ENCODE measurements around the gene RNF6. TPM values are rescaled to one million over a fixed set of nuclear protein-coding genes. Genes with fewer than 3 reads are reported as not detected.
"Not testable (repeated sequence)": the region's sequence is repeated elsewhere in the genome, so short reads cannot be mapped to it uniquely, and the experiment has no call there.

Gene RNF6
- total RNA-seq, result 10 to 100 TPM; 36.6 to 40.6 TPM
- long read RNA-seq, transcript RNF6-201 (5 exons, 3,282 nt), result major isoform, 36 of 66 reads
- long read RNA-seq, transcript RNF6-203 (5 exons, 3,706 nt), result minor isoform, 17 of 66 reads
- long read RNA-seq, partial matches to known transcripts, result 3 of 66 reads
- long read RNA-seq, other reads (novel, unspliced or antisense), result 10 of 66 reads

- ATAC-seq, result peak; percentile 96
- intact Hi-C loops (cut with DNase I, micrococcal nuclease), result no loop called here
- peak; percentile 92 to 96 for DNase-seq
Measured at GRCh38 chr13:26221721-26222519, at the start of gene RNF6. Gene RNF6 (minus strand): TSS chr13:26222314. CDS start chr13:26219649, 2,665 bp downstream.

- intact Hi-C loops (cut with DNase I, micrococcal nuclease), result no loop called here
- ATAC-seq (no peak), DNase-seq (no peak)
Measured at GRCh38 chr13:26270707-26271106, 48.6 kb upstream of the RNF6 start.

GRCh38 chr13:26266311-26266710, 44.2 kb upstream of the RNF6 start:
- DNase-seq, result no peak
- ATAC-seq, result no peak
- intact Hi-C loops (cut with DNase I, micrococcal nuclease), result loop anchor here in 1 of 2 donors (10.0 kb wide), 1 partner anchor 228 kb away; no protein-coding TSS in a partner anchor

- intact Hi-C loops (cut with DNase I, micrococcal nuclease), result loop anchor here in 1 of 2 donors (10.0 kb wide), 1 partner anchor 233 kb away; no protein-coding TSS in a partner anchor
- ATAC-seq (no peak), DNase-seq (no peak)
Measured at GRCh38 chr13:26262156-26262555, 40.0 kb upstream of the RNF6 start.

GRCh38 chr13:26259634-26260033, 37.5 kb upstream of the RNF6 start:
- ATAC-seq (no peak), DNase-seq (no peak)
- intact Hi-C loops (cut with DNase I, micrococcal nuclease), result loop anchor here in 1 of 2 donors (10.0 kb wide), 1 partner anchor 235 kb away; no protein-coding TSS in a partner anchor

- ATAC-seq (no peak), DNase-seq (no peak)
- intact Hi-C loops (cut with DNase I, micrococcal nuclease), result no loop called here
Measured at GRCh38 chr13:26257049-26257448, 34.9 kb upstream of the RNF6 start.

- no peak for ATAC-seq
- intact Hi-C loops (cut with DNase I, micrococcal nuclease), result no loop called here
- DNase-seq, result no peak
Measured at GRCh38 chr13:26255691-26256277, 33.7 kb upstream of the RNF6 start.

- ATAC-seq, result no peak
- intact Hi-C loops (cut with DNase I, micrococcal nuclease), result no loop called here
- DNase-seq, result no peak
Measured at GRCh38 chr13:26255115-26255514, 33.0 kb upstream of the RNF6 start.

- intact Hi-C loops (cut with DNase I, micrococcal nuclease), result no loop called here
- peak; percentile 76 for ATAC-seq
- DNase-seq, result peak; percentile 45 to 74
Measured at GRCh38 chr13:26254583-26255111, 32.5 kb upstream of the RNF6 start.

GRCh38 chr13:26253787-26254582, 31.9 kb upstream of the RNF6 start, which contains the start of gene CDK8:
Gene CDK8 (plus strand): TSS chr13:26254129. CDS start chr13:26254642, 513 bp downstream.
- DNase-seq (peak; percentile 93 to 95), ATAC-seq (peak; percentile 90)
- intact Hi-C loops (cut with DNase I, micrococcal nuclease), result no loop called here

- ATAC-seq (no peak), DNase-seq (no peak)
- intact Hi-C loops (cut with DNase I, micrococcal nuclease), result no loop called here
Measured at GRCh38 chr13:26253262-26253786, 31.2 kb upstream of the RNF6 start.

- ATAC-seq; DNase-seq; intact Hi-C loops (cut with DNase I, micrococcal nuclease): not testable (repeated sequence)
Measured at GRCh38 chr13:26252006-26252405, 29.9 kb upstream of the RNF6 start.

GRCh38 chr13:26249551-26249950, 27.4 kb upstream of the RNF6 start:
- ATAC-seq (no peak), DNase-seq (no peak)
- intact Hi-C loops (cut with DNase I, micrococcal nuclease), result no loop called here

- intact Hi-C loops (cut with DNase I, micrococcal nuclease), result no loop called here
- ATAC-seq (no peak), DNase-seq (no peak)
Measured at GRCh38 chr13:26247608-26248007, 25.5 kb upstream of the RNF6 start.

- no peak for DNase-seq
- no peak for ATAC-seq
- intact Hi-C loops (cut with DNase I, micrococcal nuclease), result no loop called here
Measured at GRCh38 chr13:26247011-26247410, 24.9 kb upstream of the RNF6 start.

- ATAC-seq, result no peak
- intact Hi-C loops (cut with DNase I, micrococcal nuclease), result no loop called here
- no peak for DNase-seq
Measured at GRCh38 chr13:26246154-26246553, 24.0 kb upstream of the RNF6 start.

GRCh38 chr13:26236296-26236695, 14.2 kb upstream of the RNF6 start:
- intact Hi-C loops (cut with DNase I, micrococcal nuclease), result no loop called here
- ATAC-seq (no peak), DNase-seq (no peak)

GRCh38 chr13:26230703-26231102, 8.6 kb upstream of the RNF6 start:
- intact Hi-C loops (cut with DNase I, micrococcal nuclease), result no loop called here
- ATAC-seq, result no peak
- no peak for DNase-seq

All from left colon (tissue), 2 donors.